Mesothelial cell of epicardium (in vitro differentiated cells): ENCODE results near the gene PDZRN3. TPM values are rescaled to one million over a fixed set of nuclear protein-coding genes. Genes with fewer than 3 reads are reported as not detected.

ENCODE experiments used
- DNase-seq, 2 experiments: peaks; one replicate each; pipeline ENCODE4 v3.0.0; 2021; ENCODE audit warnings: low spot score in 2 of 2; ENCODE audit not compliant: unreplicated experiment in 2 of 2
- H3K27ac Mint-ChIP-seq: 2 replicates; pipeline ENCODE4 v1.8.0; 2021; ENCODE audit warnings: mixed read lengths
- H3K27me3 Mint-ChIP-seq: 2 replicates; pipeline ENCODE4 v1.8.0; 2021; ENCODE audit warnings: low read depth, mixed read lengths
- H3K36me3 Mint-ChIP-seq: 2 replicates; pipeline ENCODE4 v1.8.0; 2021; ENCODE audit warnings: mixed read lengths
- H3K4me1 Mint-ChIP-seq: 2 replicates; pipeline ENCODE4 v1.8.0; 2021; ENCODE audit warnings: mixed read lengths
- H3K4me3 Mint-ChIP-seq: 2 replicates; pipeline ENCODE4 v1.8.0; 2021; ENCODE audit warnings: mild to moderate bottlenecking, moderate library complexity, mixed read lengths
- H3K9me3 Mint-ChIP-seq: 2 replicates; pipeline ENCODE4 v1.8.0; 2021; ENCODE audit warnings: mixed read lengths
- CTCF ChIP-seq: fragments of 200-600 bp; sonication (generic); IDR thresholded peaks from one replicate; pipeline ENCODE4 v1.5.0; 2021; ENCODE audit warnings: antibody characterized with exemption; ENCODE audit not compliant: unreplicated experiment
- total RNA-seq: library from RNA; stranded (reverse); gene quantifications from 3 replicates; pipeline ENCODE4 v1.2.1, GENCODE V29; 2021

Gene PDZRN3
- total RNA-seq, 1 donor from 2014 or later, result 48.4 TPM

- Mint-ChIP-seq H3K4me3 (no peak overlapping the region), H3K4me1 (peaks cover 57% of the 10 kb centered on the region), H3K27ac (peak overlapping the region; percentile 30), H3K9me3 (no peaks in the 10 kb centered on the region), H3K27me3 (no peaks in the 10 kb centered on the region), H3K36me3 (peaks cover 9% of the 10 kb centered on the region)
- no peak for TF ChIP-seq CTCF
- DNase-seq, result no peak
These were observed 16.1 kb downstream of the PDZRN3 start for GRCh38 chr3:73608456-73609314.

GRCh38 chr3:73605861-73606260 is 18.9 kb downstream of the PDZRN3 start:
- no peak for DNase-seq
- H3K27ac Mint-ChIP-seq, result peak overlapping the region; percentile 75
- no peaks in the 10 kb centered on the region for H3K9me3 Mint-ChIP-seq
- no peak overlapping the region for H3K4me3 Mint-ChIP-seq
- peaks cover 43% of the 10 kb centered on the region for H3K4me1 Mint-ChIP-seq
- H3K36me3 Mint-ChIP-seq, result peaks cover 10% of the 10 kb centered on the region
- TF ChIP-seq CTCF, result no peak
- no peaks in the 10 kb centered on the region for H3K27me3 Mint-ChIP-seq

DNA sequence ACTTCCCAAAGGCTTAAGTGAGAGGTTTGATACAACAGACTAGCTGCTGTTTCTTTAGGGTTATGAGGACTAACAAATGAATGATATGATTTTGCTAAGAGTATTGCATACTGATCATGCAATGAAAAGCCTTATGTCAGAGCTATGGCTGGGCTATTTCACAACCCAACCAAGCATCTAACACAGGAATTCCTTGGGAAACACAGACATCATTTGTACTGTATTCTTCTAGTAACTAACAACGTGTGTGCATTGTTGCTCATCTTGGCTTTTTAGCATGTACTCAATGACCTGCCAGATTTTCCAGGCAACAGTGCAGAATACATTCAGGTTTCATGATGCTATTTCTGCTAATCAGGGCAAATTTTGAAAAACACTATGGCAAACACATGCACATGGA is 19.3 kb downstream of the PDZRN3 start:
- TF ChIP-seq CTCF, result no peak
- Mint-ChIP-seq H3K27ac (peak overlapping the region; percentile 75), H3K4me1 (peaks cover 38% of the 10 kb centered on the region), H3K27me3 (no peaks in the 10 kb centered on the region), H3K4me3 (no peak overlapping the region), H3K36me3 (peaks cover 10% of the 10 kb centered on the region), H3K9me3 (no peaks in the 10 kb centered on the region)
- no peak for DNase-seq

GRCh38 chr3:73604451-73604850 is 20.3 kb downstream of the PDZRN3 start:
- TF ChIP-seq CTCF, result no peak
- H3K4me1 Mint-ChIP-seq, result peaks cover 30% of the 10 kb centered on the region
- DNase-seq, result no peak
- H3K9me3 Mint-ChIP-seq, result no peaks in the 10 kb centered on the region
- no peak overlapping the region for H3K27ac Mint-ChIP-seq
- no peak overlapping the region for H3K4me3 Mint-ChIP-seq
- H3K27me3 Mint-ChIP-seq, result no peaks in the 10 kb centered on the region
- peaks cover 11% of the 10 kb centered on the region for H3K36me3 Mint-ChIP-seq

DNA sequence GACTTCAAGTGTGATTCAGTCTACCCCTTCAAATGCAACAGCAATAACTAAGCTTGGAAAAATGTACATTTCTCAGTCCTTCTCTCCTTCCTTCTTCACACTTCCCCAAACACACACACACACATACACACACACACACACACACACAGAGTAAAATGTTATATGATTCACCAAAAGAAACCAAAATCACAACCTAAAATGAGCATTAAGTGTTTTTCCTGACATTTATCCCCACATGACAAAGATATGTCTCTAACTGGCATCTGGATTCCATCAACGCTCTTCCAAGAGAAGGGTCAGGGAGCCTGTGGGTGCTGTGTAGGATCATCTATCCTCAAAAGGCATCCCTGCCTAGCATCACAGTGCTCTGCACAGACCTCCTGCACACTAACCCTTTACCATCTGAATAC is 21.0 kb downstream of the PDZRN3 start:
- Mint-ChIP-seq H3K4me1 (peaks cover 32% of the 10 kb centered on the region), H3K27me3 (no peaks in the 10 kb centered on the region), H3K4me3 (no peak overlapping the region), H3K27ac (no peak overlapping the region), H3K9me3 (no peaks in the 10 kb centered on the region), H3K36me3 (peaks cover 11% of the 10 kb centered on the region)
- no peak for TF ChIP-seq CTCF
- DNase-seq, result no peak
